CD4-positive, alpha-beta T cell treated with Interleukin-2 at 100 ng/mL for 4 hours (primary cell): ENCODE results near the gene STRBP.
"Not testable (repeated sequence)": the region's sequence is repeated elsewhere in the genome, so short reads cannot be mapped to it uniquely, and the experiment has no call there.

ENCODE experiments used
- DNase-seq: peaks from one replicate; pipeline ENCODE4 v3.0.0-alpha.2; 2020; ENCODE audit warnings: low spot score

STRBP gene

DNA sequence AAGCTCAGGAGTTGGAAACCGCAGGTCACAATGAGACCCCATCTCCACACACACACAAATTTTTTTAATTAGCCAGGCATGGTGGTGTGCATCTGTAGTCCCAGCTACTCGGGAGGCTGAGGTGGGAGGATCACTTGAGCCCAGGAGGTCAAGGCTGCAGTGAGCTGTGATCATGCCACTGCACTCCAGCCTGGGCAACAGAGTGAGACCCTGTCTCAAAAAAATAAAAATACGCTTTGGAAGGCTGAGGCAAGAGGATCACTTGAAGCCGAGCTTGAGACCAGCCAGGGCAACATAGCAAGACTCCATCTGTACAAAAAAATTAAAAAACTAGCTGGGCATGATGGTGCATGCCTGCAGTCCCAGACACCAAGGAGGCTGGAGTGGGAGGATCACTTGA is 19.2 kb downstream of the STRBP start:
- not testable (repeated sequence) for DNase-seq

DNA sequence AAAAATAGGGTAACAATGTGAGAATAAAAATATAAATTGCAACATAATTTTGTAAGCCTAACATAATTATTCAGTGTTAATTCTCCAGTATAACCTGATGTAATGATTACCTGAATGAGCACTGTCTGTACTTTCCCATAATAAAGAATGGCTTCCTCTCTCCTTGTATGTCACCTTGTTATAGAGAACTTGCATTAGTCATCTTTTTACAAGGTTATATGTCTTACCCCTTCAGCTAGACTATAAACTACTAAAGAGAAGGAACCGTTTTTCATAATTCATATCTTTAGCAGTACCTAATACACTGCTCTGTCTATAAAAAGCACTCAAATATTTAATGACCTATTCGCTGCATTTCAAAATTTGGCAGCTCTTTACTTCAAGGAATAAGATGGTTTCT is 19.8 kb downstream of the STRBP start:
- no peak for DNase-seq

DNA sequence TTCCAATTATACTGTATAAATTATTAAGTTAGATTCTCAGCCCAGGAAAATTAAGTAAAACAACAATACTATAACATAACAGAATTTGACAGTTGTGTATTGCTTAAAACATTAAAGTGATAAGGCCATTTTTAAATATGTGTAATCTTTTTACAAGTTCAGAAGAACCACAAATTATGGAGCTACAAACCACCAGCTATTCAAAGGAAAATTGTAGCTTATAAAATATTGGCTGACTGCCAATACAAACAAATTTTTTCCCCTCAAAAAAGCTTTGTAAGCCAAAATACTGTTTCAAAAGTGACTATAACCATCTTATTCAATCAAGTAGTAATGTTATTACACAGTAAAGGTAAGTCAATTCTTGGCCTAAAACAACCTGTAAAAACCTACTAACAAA is 21.9 kb downstream of the STRBP start:
- DNase-seq = no peak

DNA sequence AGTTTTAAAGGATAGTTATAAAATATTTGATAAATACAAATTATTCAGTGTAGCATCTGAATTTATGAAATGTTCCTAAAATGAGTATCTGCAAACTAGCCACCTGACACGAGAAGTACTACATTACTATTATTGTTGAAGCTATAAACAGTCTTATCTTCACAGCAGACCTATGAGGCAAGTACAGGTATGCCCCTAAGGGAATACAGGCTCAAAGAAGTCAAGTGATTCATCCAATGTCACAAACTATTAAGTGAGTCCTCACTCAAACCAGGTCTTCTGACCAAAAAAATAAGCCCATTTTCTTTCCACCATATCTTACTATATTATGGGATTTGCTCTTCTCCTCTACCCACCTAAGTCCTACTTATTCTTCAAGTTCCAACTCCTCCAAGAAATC is 28.7 kb downstream of the STRBP start:
- DNase-seq = no peak

DNA sequence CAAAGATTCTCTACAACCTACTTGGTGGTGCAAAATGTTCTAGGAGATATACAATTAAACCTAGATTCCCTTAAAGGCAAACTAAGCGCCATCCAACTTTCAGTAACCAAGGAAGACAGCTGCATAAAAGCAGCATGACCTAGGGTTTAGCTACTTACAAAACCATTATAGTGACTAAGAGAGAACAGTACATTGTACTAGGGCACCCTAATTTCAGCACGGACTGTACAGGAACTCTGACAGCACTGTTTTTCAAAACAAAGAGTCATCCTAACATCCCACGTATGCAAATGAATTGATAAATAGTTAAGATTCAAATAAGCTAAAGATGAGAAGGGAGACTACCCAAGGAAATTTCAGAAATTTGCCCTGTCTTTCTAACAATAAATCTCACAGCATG is 30.0 kb downstream of the STRBP start:
- DNase-seq = no peak

DNA sequence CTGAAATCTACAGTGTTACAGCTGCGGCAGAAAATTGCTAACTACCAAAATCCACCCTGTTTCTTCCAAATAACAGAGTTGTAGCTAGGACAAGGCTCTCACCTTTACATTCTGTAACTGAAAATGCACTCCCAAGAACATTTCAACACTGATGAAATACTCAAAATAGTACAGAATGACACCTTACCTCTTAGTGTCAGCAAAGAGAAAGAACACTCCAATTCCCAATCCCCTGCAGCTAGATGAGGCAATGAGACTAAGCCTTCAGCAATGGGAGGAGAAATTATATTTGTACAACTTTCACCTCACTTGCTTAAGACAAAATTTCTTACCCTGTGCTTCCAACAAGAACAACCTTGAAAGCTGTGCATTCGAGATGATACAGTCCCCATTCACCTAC is 31.2 kb downstream of the STRBP start:
- no peak for DNase-seq

DNA sequence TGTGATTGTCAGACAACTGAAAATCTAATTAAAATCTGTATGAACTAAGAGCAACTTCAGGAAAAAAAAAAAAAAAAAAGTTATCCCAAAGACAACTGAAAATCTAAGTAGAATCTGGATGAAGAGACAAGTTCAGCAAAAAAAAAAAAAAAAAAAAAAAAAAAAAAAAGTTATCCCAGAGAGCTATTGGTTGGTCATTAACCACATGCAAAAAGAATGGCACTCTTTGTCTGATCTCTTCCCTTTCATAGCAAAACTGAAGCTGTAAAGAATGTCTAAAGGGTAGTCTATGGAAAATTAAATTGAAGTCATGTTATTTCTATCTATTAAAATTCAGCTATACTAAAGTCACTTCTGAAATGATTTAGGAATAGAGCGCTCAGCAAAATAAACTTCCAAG is 32.9 kb downstream of the STRBP start:
- DNase-seq = no peak

DNA sequence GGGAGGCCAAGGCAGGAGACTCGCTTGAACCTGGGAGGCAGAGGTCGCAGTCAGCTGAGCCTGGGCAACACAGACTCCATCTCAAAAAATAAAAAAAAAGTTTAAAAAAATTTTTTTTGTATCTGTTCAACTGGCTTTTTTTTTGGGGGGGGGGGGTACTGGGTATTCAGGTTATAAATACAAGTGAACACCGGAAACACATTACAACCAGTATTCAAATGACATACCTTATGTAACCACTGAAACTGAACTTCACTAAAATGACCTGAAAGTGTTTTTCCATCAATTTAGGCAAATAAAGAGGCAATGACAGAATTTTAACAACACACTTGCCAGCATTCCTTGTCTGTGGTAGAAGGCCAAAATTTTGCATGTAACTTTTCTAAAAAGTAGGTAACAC is 33.5 kb downstream of the STRBP start:
- no peak for DNase-seq

DNA sequence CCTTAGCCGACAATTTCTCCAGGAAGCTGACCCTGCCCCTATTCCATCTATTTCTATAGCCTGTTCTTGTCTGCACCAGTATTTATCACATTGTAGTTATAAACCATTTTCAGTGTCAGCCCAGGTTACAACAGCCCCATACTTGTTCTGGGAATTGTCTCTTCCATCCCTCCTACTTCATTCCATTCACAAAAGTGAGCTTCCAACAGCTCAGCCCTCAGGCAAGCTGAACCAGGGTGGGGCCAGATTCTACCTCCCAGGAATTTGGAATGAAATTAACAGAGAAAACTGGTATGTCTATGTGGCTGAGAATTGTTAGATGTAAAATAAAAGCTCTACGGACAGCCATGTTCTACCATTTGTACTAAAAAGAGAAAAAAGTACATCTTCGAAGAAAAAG is 36.1 kb downstream of the STRBP start:
- DNase-seq = no peak

DNA sequence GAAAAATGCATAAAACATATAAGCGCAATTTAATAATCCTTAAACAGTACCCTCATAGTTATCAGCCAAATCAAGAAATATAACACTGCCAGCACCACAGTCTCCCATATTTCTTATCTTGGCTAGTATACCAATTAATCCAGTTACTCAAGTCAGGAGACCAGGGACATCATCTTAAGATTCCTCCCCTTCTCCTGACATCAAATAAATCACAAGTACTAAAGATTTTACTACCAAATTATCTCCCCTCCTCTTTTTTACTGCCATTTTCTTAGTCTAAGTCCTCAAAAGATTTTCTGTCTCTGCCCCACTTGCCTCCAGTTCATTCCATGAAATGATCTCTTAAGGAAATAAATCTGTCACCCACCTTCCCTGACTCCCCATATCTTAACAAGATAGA is 37.0 kb downstream of the STRBP start:
- DNase-seq = no peak

DNA sequence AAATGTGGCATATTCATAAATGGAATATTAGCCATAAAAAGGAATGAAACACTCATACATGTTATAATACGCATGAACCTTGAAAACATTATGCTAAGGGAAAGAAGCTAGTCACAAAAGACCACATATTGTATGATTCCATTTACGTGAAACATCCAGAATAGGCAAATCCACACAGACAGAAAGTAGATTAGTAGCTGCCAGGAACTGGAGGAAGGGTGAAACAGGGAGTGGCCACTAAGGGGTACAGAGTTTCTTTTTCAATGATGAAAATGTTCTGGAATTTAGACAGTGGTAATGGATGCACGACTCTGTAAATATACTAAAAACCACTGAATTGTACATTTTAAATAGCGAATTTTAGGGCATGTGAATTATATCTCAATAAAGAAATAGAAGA is 39.4 kb downstream of the STRBP start:
- no peak for DNase-seq

DNA sequence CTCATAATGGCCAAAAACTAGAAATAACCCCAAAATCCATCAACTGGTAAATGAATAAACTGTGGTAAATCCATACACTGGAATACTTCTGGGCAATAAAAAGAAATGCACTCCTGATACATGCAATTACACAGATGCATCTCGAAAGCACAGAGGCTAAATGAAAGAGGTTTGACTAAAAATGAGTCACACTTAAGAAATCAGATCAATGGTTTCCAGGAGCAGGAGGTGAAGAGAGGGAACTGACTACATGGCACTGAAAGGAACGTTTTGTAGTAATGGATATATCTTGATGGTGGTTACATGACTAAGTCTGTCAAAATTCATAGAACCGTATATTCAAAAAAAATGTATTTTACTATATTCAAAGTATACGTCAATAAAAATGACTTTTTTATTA is 42.4 kb downstream of the STRBP start:
- DNase-seq = peak; percentile 11

DNA sequence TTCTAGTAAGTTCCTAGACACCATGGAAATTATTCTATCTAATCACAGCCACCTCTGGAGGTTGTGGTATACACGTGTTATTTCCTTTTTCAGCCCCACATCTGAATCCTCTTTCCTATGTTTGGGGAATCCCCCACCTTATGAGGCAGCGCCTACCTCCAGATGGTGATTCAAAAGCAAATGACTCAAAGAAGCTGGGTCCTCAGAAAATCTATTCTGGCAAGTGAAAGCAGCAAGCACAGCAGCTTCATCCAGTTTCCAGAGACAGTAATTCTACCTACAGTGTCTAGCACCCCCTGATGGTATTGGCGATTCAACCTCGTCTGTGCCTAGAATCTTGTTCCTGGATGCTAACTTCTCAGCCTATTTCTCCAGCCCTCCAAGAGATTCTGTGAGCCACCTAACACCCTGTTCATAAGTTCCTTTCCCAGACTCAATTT is 43.0 kb downstream of the STRBP start:
- DNase-seq = peak; percentile 79

DNA sequence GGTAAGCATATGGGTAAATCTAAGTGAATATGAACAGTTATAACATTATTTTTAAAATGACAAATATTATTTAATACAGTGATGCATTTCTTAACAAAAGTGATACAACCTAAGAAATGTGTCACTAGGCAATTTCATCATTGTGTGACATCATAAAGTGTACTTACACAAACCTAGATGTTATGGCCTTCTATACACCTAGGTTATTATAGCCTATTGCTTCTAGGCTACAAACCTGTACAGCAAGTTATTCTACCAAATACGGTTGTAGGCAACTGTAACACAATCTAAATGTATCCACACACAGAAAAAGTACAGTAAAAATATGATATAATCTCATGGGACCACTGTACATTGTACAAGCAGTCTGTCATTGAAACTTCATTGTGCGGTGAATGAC is 48.3 kb downstream of the STRBP start:
- DNase-seq = no peak

DNA sequence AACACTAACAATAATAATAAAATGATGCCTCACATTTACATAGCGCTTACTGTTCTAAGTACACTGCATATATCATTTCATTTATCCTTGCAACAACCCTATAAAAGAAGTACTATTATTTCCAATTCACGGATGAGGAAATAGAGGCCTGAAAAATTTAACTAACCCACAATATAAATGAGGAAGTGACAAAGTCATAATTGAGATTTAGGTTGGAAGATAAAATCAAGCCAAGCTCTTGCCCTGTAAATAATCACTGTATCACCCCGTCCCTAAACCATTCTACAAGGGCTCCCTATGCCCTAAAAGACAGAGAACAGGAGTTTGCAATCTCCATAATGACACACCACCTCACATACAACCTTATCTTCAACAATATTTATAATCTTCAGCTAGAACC is 49.6 kb downstream of the STRBP start:
- DNase-seq = no peak

DNA sequence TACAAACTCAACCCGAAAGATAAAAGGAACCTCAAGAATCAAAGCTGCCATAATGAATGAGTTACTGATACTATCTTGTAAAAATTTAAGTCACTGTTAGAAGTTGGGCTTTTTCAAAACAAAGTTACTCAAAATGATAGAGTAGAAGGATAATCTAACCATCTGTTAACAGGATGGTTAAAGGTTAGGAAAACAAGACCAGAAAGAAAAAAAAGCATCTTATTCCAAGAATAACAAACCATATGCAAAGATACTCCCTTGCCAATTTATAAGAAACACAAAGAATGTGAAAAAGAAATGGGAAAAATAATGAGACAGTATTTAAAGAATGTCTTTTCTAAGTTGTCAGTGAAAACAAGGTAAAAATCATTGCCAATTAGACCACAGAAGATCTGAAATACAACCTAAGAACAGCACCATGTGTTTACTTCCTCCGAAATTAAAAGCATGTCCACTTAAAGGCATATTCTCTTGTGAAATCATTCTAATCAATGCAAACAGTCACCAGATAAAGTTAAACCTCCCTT is 51.2 kb downstream of the STRBP start:
- DNase-seq = no peak

DNA sequence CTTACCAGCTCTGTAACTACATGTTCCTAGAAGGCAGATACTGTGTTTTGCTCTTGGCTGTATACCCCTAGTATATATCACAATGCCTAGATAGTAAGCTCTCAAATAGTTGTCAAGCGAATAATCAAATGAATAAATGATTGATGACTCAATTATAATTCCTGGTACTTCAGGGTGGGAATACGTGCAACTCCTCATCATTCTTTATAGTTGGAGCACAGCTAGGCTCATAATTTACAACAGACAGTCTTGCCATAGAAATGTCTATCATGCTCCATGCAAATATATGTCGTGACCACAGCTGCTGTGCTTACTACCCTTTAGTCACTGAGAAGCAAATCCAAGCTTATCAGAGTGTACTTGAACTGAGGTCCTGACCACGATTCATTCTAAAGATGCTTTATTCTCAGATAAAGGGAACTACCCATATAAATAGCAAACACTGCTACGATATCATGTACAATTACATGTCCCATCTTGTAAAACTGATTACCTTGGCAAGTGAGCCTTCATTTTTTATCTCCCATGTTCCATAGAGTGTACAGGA is 52.1 kb downstream of the STRBP start:
- no peak for DNase-seq

DNA sequence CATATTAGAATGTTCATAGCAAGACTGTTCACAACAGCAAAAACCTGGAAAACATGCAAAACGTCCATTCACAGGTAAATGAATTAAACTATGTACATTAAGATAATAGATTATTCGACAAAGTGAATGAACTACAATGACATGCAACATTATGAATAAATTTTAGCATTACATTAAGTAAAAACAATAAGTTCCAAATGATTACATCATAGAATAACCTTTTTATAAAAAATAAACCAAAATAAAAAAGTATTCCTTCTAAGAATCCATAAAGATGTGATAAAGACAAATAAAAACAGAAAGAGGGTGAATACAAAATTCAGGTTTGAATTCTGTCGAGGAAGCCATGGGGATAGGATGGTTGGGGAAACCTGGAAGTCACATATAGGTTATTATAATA is 57.3 kb downstream of the STRBP start:
- no peak for DNase-seq

DNA sequence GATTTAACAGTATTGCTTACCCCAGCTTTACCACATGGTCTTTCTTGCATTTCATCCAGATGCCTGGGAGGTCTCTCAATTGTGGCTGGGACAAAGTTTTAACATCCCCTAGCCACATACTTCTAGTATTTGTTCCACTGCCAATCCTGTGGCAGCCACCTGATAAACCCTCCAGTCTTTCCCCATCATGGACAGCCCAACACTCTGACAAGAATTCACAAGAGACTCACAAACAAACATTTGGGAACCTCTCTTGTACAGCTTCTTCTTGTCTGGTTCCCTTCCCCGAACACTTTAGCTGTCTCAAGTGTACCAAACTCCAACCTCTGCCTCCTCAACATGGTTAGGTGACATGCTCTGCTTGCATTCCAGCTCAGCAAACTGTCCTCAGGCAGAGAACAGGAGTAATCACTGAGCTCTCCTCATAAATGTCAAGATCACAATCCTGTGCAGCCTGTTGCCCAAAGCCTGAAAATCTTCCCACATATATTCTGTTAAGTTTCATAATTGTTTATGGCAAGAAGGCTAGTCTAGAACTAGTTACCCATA is 59.7 kb downstream of the STRBP start:
- DNase-seq = no peak

DNA sequence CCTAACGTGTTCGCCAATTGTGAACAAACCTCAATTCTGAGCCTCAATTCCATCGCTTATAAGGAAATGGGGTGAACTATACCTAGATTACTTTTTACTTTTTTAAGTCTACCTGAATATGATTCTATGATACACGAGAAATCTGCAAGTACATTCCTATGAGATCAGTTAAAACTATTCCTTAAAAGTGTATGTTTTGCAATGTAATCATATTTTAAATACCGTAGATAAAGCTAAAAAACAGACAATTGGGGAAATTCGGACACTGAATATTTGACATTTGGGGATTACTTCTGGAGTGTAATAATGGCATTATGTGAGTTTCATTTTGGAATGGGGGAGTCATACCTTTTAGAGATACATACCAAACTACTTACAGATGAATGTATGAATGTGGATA is 62.3 kb downstream of the STRBP start:
- DNase-seq = no peak

DNA sequence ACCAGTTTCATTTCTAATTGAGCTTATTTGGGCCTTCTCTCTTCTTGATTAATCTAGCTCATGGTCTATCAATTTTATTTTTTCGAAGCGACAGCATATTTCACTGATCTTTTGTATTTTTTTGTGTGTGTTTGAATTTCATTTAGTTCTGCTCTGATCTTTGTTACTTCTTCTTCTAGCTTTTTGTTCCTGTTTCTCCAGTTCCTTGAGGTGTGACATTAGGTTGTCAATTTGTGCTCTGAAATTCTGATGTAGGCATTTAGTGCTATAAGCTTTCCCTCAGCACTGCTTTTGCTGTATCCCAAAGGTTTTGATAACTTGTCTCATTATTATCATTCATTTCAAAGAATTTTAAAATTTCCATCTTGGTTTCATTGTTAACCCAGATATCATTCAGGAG is 67.3 kb downstream of the STRBP start:
- no peak for DNase-seq

DNA sequence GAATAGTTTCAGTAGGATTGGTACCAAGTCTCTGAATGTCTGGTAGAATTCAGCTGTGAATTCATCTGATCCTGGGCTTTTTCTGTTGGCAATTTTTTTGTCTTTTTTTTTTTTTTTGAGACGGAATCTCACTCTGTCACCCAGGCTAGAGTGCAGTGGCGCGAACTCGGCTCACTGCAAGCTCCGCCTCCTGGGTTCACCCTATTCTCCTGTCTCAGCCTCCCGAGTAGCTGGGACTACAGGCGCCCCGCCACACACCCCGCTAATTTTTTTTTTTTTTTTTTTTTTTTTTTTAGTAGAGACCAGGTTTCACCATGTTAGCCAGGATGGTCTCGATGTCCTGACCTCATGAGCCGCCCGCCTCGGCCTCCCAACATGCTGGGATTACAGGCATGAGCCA is 67.9 kb downstream of the STRBP start:
- not testable (repeated sequence) for DNase-seq

DNA sequence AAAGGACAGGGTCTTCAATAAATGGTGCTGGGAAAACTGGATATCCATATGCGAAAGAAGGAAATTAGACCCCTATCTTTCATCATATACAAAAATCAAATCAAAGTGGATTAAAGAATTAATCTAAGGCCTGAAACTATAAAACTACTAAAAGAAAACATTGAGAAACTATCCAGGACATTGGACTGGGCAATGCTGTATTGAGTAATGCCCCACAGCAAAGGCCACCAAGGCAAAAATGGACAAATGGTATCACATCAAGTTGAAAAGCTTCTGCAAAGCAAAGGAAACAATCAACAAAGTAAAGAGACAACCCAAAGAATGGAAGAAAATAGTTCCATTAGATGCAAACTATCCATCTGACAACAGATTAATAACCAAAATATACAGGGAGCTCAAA is 72.3 kb downstream of the STRBP start:
- no peak for DNase-seq

DNA sequence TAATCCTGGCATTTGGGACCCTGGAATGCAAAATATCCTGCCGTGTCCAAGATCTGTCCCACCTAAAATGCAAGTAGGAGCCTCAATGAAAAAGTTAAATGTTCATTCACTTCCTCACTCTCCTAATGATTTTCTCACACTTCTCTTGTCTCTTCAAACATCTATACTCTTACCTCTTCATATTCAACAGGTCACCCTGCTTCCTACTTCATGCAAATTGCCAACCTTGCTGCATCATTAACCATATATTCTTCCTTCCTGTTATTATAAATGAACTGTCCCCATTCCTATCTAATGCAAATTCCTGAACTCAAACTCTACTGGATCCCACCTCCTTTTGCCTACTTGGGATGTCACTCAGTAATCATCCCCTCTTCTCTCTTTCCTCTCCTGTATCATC is 74.4 kb downstream of the STRBP start:
- no peak for DNase-seq

DNA sequence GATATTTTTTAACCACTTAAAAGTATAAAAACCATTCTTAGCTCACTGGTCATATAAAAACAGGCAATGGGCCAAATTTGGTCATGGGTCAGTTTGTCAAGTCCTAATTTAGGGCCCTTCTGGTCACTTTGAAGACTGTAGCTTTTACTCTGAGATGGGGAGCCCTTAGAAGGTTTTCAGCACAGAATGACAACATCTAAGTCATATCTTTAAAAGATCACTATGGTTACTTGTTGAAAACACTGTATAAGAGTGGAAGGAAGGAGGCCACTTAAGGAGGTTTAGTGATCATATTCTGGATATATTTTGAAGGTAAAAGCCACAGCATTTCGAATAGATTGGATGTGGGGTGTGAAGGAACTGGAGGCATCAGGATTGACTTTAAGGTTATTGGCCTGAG is 76.7 kb downstream of the STRBP start:
- no peak for DNase-seq
